T-helper 22 cell (primary cell): Measurements from ENCODE around the gene PDE1C.
"Not testable (repeated sequence)": the region's sequence is repeated elsewhere in the genome, so short reads cannot be mapped to it uniquely, and the experiment has no call there.

Experiments
- DNase-seq: peaks from one replicate; pipeline ENCODE4 v3.0.0-alpha.2; 2020; ENCODE audit warnings: low read depth

Gene PDE1C

DNA sequence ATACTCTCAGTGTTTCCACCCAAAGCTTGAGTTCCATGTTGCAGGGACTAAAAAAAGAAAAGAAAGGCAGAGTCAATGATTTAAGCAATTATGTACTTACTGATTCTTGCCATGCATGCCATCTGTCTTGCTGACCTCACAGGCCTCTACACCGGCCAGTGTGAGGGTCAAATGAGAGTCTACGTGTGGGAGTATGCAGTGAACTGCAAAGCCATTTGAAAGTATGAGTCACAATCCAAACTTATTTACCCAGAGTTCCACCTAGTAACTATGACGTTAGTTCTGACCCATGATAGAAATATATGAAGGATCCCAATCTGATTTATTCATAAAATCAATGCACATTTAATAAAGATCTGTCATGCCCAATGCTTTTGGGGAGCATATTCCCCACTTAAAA is 26.5 kb downstream of the PDE1C start:
- no peak for DNase-seq

DNA sequence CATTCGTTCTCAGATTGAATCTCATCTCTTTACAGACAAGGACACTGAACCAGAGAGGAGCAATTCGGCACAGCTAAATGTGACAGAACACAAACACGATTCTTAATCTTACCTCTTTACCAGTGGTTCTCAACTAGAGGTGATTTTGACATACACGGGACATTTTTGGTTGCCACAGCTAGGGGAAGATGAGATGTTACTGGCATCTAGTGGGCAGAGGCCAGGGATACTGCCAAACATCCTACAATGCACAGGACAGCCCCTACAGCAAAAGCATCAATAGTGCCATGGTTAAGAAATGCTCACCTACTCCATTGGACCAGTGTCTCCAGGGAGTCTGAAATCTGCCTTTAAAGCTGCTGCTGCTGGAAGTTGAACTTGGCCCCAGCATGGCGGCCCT is 27.3 kb downstream of the PDE1C start:
- DNase-seq, result no peak

DNA sequence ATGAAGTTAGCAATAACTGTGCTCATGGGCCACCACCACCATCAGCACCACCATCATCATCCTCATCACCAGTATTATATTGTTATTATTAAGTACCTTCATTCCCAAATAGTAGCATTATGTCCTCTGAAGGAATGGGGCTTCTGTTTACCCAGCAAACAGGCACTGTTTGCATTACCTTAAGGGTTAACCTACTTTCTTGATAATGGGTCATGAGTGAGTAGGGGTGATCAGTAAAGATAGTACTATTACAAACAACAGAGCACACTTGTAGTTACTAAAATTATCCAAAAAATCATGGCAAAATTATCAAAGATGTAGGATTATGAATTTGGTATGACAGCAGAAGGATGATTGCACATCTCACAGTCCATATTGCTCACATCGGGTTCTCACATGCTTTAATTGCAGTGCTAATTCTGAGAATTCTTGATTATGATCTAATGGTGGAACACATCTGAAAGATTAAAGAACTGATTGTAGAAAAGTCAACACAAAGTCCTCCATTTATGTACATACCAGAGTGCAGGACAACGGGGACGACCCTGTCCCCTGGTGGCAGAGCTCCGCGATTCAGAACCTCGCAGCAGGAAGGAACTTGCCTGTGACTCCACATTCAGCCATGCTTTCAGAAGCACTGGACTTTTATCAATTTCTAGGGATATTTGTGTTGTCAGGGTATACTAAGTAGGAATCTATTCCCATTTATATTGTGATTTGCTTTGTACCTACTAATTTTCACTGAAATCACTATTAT is 31.0 kb downstream of the PDE1C start:
- DNase-seq, result no peak

DNA sequence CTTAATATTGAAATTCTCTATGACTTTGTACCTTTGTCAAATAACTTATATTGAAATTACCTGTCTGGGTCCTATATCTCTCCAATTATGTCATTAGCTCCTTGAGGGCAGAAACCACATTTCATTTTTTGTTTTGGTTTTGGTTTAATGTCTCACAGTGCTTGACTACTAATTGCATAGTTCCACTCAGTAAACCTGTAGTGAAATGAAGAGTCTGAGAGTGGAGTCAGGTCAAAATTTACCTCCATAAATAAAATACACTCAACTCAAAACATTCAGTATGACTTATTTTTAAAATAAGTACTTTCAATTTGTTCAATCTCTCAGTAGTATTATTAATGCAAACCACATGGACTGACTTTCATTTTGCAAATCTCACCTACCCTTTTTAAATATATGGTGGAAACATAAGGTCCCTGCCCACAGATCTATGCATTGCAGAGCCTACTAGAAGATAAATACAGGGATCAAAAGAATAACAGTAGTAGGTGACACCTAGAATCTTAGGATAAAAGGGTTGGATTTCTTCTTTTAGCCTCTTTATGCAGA is 32.5 kb downstream of the PDE1C start:
- no peak for DNase-seq

DNA sequence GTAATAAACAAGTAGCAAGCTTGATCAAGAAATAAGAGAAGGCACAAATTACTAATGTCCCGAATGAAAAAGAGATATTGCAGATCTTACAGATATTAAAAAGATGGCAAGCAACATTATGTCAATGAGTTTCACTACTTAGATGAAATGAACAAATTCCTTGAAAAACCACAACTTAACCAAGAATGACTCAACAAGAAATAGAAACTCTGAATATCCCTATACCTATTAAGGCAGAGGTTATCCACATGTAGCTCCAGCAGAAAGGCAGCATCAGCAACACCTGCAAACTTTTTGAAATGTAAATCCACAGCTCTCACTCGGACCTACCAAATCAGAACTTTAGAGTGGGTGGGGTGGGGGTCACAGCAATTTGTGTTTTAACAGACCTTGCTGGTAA is 33.6 kb downstream of the PDE1C start:
- no peak for DNase-seq

DNA sequence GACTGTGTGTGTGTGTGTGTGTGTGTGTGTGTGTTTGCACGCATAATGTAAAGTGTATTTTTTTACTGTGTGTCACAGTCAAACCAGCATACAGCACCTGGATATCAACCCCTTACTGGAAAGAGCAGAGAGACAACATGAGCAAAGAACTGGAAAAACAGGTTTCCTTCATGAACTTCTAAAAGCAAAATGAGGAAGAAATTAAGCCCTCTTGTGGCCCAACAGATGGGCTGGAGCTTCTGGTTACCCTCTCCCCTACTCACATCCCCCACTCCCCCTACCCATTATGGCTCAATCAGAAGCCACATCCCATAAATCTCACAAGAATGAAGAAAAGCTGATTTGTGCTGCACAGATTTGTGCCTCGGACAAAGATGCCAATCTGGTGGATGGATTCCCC is 36.2 kb downstream of the PDE1C start:
- DNase-seq, result no peak

DNA sequence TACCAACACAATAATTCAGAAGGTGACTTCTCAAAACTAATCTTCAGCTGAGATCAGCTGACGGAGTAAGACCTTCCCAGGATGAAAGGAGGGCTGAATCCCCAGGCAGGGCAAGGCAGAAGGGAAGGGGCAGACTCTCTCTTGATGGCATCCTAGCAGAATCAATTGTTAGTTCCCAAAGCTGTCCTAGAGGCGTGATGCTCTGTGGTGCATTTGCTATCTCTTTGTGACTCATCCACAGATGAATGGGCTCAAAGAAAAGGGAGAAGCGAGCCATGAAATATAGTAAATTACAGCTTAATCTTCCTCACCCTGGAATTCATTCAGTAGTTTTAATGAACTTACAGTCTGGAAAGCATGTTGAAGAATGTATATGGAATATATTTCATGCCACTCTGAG is 37.2 kb downstream of the PDE1C start:
- no peak for DNase-seq

DNA sequence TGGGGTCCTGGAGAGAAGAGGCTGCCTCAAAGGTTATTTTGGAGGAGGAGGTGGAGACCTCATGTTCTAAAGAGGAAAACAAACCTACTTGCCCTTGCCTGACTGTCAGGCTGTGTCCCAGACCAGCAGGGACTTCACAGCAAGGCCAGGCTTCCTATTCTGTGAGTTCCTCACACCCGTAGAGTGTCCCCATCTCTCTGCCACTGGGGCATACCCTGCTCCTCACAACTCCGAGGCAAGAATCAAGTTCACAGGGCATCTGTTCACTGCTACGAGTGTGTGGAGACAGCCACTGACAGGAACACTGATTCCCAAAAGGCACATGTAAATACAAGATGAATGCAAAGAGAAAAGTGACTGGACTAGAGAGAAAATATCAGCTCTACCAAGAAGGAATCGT is 38.0 kb downstream of the PDE1C start:
- no peak for DNase-seq

DNA sequence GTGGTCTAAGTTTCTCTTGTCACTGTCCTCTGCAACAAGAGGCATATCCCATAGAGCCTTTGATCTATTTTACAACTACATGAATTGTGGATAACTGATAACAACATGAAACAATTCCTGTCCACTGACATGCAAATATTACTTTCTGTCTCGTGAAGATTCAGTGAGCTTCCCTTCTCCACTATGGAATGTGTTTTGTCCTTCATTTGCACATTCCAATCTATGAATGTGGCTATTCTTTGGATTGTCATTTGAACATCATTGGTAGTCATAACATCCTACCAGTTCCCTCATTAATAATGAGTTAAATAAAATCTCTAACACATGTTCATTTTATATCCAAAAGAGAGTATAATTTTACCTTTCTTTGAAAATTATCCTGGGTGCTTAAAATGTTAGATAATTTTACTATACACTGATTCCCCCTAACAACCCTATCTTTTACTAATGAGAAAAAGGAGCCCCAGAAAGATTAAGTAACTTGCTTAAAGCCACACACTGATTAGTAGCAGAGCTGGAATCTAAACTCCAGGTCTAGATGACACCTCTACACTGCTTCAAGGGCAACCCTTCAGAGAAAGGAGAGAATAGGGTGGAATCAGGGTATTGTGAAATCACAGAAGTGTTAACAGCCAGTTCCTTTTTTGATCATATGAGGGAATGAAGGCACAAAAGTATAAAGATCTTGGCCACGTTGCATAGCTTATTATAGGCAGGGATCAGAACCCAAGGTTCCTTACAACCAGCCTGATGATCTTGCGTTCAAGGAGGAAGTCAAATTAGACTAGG is 39.1 kb downstream of the PDE1C start:
- no peak for DNase-seq

DNA sequence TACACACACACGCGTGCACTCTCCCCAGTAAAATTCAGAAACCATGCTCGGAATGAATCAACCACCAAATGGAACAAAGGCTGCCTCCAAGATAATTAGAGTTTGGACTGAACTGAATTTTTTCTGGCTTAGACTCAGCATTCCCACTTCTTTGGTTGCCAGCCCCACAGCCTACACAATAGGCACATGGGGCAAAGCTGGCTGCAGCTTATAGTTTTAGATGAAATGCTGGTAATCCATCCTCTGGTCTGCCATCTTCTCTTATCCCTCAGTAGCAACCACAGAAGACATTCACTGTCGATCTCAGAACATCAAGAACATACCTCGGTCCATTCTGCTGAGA is 44.2 kb downstream of the PDE1C start:
- no peak for DNase-seq

DNA sequence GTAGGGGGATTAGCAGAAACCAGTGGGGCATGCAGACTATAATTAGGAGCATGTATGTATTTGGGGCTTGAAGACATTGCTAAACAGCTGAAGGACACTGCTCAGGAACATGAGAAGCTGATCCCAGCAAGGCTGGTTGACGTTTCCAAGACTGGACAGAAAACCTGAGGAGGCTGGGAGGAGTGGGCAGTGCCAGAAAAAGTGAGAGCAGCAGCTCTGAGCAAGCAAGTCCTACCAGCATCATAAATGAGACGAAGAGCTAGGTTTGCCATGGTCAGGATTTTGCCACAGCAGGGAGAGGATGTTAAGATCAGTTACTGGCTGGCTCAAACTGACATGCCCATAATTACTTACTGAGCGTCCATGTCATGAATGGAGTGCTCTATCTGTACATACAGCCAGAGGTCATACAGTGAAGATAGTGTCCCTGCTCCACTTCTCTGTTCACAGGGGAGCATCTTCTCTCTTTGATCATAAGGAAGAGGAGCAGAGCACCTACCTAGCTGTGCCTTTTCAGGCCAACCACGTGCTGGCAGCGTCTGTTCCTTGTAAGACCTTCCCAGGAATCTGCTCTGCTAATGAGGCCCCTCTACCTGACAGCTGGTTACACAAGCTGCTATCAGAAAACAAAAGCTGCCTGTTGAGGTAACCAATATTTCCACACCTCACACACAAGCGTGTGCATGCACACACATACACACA is 44.7 kb downstream of the PDE1C start:
- no peak for DNase-seq

DNA sequence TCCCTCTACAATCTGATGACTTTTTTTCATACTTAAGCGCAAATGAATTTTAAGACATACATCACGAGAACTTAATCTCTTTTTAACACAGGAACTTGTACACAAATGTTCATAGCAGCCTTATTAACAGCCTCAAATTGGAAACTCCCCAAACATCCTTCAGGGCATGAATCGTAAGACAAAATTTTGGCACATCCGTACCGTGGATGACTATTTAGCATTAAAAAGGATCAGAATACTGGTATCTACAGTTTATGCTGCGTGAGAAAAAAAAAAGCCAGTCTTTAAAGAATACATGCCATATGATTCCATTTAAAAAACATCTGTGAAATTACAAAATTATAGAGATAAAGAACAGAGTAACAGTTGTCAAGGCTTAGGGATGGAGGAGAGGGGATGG is 46.8 kb downstream of the PDE1C start:
- no peak for DNase-seq

DNA sequence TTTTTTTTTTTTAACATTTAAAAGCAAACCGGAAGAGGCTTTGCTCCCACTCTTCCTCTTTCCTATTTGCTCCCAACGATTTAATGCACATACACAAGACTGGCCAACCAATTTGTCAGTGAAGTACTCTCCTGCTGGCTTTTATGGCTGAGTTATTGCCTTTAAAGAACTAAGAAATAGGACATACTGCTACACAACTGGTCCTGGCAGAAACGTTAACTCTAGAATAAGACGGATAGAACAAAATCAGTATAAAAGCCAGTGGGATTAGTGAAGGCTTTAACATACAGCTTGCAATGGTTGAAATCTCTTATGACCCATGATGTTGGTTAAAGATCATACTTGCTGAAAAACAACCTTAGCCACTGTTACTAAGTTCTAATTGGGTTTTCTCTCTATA is 47.2 kb downstream of the PDE1C start:
- DNase-seq, result no peak

DNA sequence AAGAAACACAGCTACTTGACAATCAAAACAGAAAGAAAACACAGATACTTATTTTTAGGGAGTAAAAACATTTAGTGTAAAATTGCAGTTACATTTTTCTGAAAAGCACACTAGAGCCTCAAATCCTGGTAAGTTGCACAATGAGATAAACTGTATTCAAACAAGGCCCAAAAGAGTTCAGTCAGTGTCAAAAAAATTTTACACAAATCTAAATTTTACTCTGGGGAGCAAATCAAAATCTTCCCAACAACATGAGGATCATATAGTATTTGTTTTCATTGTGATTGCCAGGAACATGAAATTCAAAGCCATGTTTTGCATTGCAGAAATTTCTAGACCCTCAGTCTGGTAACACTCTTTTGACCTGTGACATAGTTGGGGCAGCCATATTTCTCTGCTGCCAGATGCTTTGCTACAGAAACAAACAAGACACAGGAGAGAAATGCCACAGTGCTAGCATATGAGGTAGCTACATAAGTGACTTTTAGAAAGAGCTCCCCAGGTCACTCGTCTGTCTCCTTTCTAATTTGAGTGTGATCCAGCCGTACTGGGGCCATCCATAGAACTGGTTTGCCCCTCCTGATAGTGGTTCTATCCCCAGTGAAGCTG is 49.6 kb downstream of the PDE1C start:
- no peak for DNase-seq

DNA sequence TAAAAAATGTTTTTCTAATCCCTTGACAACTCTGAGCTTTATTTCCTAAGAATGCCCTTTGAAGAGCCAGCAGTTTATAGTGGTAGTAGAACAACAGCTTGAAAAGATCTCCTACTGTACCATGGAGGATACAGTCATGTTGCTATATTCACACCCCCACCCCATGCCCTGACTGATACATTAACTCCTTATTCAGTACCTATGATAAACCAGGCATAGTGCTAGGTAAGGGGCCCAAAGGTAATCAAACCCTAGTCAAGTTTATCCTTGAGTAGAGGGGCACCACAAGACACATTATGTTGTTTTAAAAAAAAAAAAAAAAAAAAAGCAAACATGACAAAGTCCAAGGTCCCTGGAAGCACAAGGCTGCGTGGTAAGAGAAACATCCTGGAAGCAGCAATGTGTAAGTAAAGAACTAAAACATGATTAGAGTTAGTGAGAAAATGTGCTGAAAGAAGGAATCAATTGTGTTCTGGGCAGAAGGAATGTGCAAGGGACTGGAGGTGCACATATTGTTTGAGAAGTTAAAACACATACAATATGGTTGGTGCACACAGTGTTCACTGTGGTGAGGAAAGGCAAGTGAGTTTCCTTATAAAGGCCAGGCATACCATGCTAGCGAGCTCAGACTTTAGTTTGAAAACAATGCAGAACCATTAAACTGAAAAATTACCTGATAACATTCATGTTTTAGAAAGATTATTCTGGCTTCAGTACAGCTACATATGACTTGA is 51.2 kb downstream of the PDE1C start:
- DNase-seq, result no peak

DNA sequence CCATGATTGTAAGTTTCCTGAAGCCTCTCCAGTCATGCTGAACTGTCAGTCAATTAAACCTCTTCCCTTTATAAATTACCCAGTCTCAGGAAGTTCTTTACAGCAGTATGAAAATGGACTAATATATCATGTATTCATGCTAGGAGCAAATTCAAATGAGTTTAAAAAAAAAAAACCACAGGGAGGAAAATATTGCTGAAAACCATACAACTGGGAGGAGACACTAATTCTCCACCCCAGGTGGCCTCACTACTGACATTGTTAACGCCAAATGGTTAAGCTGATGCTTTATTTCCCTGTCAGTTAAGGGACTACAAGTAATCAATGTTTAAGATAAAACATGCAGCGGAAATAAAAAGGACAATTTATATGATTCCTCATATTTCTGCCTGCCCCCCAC is 55.1 kb downstream of the PDE1C start:
- DNase-seq, result no peak

DNA sequence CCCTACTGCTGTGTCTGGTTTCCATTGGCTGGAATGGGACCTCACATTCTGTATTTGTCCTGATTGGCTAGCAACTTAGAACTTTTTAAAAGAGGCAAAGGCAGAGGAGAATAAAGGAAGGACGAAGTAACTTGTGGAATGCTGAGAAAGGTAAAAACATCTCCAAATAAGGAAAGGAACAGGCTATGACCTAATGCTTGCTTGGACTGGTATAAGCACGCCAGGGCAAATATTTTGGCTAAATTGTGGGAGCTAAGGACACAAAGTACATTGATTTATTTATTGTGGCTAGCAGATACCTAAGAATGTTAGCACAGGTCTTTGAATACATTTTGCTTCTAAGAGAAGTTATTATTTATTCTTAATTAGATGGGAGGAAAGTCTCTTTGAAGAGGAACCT is 56.7 kb downstream of the PDE1C start:
- DNase-seq, result not testable (repeated sequence)

DNA sequence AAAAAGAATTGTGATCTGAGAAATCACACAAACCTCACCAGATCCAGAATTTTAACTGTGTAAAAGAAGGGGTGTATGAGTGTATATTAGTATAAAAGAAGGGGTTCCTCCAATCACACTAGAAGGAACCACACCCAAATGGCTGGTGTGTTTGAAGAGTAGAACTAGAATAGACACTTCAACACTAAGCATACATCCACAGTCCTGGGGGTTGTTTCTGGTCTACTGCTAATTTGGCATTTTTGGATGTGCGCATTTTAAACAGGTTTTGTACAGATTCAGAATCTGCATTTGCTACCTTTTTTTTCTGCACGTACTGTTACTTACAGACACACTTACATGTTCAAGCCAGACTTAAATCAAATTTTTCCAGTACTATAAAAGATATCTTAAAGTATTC is 64.6 kb downstream of the PDE1C start:
- DNase-seq, result no peak

DNA sequence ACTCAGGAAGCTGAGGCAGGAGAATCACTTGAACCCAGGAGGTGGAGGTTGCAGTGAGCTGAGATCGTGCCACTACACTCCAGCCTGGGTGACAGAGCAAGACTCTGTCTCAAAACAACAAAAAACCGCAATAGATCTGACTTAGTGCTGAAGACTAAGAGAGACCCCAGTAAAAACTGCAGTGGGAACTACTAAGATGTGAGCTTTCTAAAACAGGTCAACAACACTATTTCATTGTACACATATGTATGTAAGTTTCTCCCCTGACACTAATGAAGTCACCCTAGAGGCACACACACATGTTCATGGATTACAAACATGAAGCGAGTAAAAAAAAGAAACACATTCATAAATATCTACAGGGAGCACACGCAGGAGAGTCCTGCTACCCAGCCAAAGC is 68.3 kb downstream of the PDE1C start:
- no peak for DNase-seq

DNA sequence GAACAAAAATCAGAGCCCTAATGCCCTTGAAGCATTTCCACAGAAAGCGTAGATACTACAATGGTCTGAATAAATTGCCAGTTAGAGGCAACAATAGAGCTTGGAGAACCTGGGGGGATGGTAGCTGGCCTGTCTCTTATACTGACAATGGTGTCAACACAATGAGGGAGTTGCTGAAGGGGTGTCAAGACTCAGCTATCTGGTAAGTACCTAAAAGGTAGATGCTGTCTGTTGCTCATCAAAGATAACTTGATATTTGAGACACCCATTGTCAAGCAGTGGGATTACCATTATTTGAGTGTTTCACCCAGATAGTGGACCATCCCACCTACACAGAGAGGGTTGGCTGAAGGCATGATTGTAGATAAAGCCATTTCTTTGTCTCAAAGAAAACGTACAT is 72.8 kb downstream of the PDE1C start:
- DNase-seq, result no peak

DNA sequence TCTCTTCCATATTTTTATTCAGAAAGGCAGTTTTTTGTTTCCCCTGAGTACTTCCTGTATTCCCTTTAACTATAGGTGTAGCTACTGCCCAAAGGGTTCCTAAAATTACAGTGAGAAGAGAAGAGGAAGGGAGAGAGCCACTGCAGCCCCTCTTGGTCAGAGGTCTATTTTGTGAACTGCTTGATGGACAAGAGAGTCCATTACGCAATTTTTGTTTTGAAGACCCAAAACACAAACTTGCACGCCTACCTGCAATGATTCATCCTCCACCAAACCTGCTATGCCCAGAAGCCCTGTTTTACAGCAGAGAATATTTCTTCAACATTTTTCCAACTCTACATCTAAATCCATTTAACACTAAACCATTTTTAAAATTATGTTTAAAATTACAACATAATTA is 75.1 kb downstream of the PDE1C start:
- no peak for DNase-seq

DNA sequence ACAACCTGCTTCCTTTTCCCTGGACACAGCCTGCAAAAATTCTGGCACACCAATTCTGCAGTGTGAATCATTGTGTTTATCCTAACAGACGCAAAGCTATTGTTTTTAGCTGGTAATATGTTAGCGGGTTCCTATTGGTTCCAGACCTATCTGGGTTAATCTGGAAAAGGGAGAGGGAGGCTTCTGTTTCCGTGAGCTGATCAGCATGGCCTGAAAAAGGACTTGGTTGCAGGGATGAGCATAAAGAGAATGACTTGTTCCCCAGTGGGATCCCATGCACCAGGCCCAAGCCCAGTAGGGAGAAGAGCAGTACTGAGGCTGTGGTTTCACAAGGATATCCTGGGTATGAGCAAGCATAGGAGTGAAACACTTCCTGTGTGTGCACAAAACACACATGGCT is 78.4 kb downstream of the PDE1C start:
- no peak for DNase-seq
